GM18867 (cell line): Measurements from ENCODE around the gene GHRH.

Experiments used
- ATAC-seq: cut with Tn5 transposase; IDR thresholded peaks from one replicate; pipeline ENCODE4 v1.9.1; 2021; ENCODE audit warnings: mild to moderate bottlenecking, moderate library complexity; ENCODE audit not compliant: unreplicated experiment

The GHRH gene

GRCh38 chr20:37209661-37210314 lies 51.8 kb downstream of the GHRH start:
- no peak for ATAC-seq

DNA sequence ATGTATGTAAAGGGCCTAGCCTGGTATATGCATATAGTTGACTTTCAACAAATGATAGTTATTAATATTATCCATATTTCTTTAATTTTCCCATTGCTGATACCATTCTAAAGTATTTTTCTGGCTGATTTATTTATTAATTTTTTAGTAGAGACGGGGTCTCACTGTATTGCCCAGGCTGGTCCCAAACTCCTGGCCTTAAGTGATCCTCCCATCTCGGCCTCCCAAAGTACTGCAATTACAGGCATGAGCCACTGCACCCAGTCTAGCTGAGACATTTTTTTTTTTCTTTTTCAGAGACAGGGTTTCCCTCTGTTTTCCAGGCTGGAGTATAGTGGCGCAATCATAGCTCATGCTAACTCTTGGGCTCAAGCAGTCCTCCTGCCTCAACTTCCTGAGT lies 52.4 kb downstream of the GHRH start:
- no peak for ATAC-seq

- no peak for ATAC-seq
These were observed 54.4 kb downstream of the GHRH start for GRCh38 chr20:37207171-37207570.

- no peak for ATAC-seq
These were observed 55.8 kb downstream of the GHRH start for GRCh38 chr20:37205794-37206193.

DNA sequence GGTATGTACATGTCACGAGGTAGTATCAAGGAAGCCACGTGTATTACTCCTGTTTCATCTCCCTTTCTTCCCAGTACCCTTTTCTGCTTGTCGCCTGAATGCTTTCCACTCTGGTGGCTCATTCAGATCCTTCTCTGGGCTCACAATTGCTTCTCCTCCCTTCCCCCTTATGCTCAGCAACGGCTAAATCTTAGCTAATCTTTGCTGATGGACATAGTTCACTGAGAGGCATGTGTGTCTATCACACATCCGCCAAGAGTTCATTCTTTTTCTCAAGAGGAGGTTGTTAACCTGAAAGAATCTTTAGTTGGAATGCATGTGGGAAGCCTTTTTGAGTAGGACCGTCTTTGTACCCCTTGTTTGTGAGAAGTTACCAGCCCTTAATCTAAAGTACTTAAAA lies 56.5 kb downstream of the GHRH start:
- ATAC-seq, result no peak

GRCh38 chr20:37204056-37204455 lies 57.6 kb downstream of the GHRH start:
- ATAC-seq, result no peak

GRCh38 chr20:37202267-37202943 lies 59.2 kb downstream of the GHRH start:
- ATAC-seq, result no peak

GRCh38 chr20:37201827-37202162 lies 59.8 kb downstream of the GHRH start:
- no peak for ATAC-seq
